ENCODE results near the gene RAC3. TPM values are rescaled to one million over a fixed set of nuclear protein-coding genes. Genes with fewer than 3 reads are reported as not detected.

RAC3 gene
- total RNA-seq, 4 donors from 2014 or later: 5.2 to 28.3 (median 14.6) TPM

DNA sequence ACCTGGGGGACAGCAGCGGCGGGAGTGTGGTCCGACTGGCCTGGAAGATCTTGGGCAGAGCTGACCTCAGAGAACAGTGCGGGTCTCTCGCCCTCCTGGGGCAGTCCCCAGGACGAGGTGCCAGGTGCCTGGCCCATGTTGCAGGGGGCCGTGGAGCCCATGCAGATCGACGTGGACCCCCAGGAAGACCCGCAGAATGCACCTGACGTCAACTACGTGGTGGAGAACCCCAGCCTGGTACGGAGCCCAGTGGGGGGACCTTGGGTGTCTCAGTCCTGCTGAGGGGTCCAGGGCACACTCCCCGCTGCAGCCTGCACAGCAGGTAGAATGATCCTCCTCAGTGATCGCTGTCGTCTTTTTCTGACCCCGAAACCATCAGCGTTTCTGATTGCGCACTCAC, 21.7 kb downstream of the RAC3 start:
- TF ChIP-seq CTCF (IDR thresholded peaks at IDR 0.05; ENCODE audit: low read depth): no peak

GRCh38 chr17:82053556-82054263, 22.2 kb downstream of the RAC3 start:
- TF ChIP-seq CTCF (IDR thresholded peaks at IDR 0.05; ENCODE audit: low read depth): no peak

GRCh38 chr17:82054351-82055022, 23.0 kb downstream of the RAC3 start:
- TF ChIP-seq CTCF (IDR thresholded peaks at IDR 0.05; ENCODE audit: low read depth): no peak

DNA sequence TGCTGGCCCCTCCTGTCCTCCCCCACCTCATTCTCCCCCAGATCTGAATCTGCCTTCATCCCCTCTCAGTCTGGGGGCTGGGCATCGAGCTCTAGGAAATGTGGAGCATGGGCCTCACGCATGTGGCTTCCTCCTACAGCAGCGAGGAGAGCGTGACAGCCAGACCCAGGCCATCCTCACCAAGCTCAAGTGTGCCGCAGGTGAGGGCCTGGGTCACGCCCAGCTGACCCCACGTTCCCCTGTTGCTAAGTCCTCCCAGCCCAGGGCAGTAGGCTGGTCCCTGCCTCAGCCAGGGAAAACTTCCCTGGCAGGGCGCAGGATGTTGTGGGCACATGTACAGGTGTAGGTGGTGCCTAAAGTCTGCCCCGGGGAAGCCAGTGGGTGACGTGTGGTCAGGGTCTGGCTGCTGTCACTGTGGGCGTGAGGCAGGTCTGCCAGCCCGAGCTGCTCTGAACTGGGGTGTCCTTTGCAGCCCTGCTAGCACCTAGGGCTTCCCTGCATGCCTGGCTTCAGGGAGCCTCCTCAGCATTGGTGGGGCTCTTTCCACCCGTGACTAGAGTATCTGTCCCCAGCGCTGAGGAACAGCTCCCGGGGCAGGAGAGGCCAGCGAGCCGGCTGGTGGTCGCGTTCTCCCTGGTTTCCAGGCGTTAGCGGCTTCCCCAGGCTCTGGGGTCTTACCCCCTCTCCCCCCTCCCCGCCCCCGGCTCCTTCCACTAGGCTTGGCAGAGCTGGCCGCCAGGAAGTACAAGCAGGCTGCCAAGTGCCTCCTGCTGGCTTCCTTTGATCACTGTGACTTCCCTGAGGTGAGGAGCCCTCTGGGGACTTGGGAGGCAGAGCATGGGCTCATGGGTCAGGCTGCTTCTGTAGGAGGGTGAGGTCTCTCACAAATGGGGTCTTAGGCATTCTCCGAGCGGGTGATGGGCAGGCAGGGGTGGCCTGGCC, 23.8 kb downstream of the RAC3 start:
- no peak for TF ChIP-seq CTCF (IDR thresholded peaks at IDR 0.05; ENCODE audit: low read depth)

- TF ChIP-seq CTCF (IDR thresholded peaks at IDR 0.05; ENCODE audit: low read depth): no peak
Measured at GRCh38 chr17:82055965-82056728, 24.7 kb downstream of the RAC3 start.

- TF ChIP-seq CTCF (IDR thresholded peaks at IDR 0.05; ENCODE audit: low read depth): no peak
Measured at GRCh38 chr17:82056729-82057621, 25.5 kb downstream of the RAC3 start.

All from subcutaneous adipose tissue (tissue), 4 donors.